Body of pancreas (tissue), 4 donors: ENCODE data around the gene TSEN2.

Experiments
- POLR2A ChIP-seq, 3 donors: fragments of 450-650 bp; IDR thresholded peaks; one replicate each; pipeline ENCODE4 v1.6.1; 2016; ENCODE audit warnings: antibody characterized with exemption in 3 of 3, mild to moderate bottlenecking in 2 of 3
- TF ChIP-seq, protein P1 (sequence below), 7 experiments: fragments of 450-650 bp in 4 of 7; fragments of 200-600 bp in 3 of 7; sonication (generic) in 3 of 7; IDR thresholded peaks; one replicate each; pipeline ENCODE4 v1.5.1; 2016 to 2019; ENCODE audit warnings: antibody characterized with exemption in 7 of 7

DNA sequence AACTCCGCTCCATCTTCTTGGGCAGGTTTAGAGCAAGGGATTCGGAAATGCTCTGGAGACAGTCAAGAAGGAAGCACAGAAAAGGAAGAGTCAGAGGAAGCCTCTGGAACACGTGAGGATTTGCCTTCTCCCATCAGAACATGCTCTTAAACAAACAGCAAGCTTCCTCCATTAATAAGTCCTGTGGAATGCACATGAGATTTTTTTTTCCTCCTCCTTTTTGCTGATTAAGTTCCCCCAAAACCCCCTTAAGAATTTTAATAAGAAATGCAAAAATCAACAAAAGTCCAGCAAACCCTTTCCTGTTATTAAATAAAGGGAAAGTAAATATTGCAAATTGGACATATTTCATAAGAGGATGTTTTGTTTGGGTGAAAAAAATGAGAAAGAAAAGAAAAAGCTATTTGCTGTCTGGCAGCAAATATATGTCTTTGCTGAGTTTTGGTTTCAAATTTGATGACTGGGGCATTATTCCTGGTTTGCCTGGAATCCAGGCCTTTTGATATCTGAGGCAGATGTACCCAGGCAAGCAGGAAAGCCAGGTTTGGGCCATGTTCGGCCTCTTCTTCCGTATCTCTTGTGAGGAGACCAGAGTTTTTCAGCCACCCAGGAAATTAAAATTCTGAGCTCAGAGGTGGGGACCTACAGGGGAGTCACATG, 7.9 kb upstream of the TSEN2 start:
- TF ChIP-seq, protein P1, sequence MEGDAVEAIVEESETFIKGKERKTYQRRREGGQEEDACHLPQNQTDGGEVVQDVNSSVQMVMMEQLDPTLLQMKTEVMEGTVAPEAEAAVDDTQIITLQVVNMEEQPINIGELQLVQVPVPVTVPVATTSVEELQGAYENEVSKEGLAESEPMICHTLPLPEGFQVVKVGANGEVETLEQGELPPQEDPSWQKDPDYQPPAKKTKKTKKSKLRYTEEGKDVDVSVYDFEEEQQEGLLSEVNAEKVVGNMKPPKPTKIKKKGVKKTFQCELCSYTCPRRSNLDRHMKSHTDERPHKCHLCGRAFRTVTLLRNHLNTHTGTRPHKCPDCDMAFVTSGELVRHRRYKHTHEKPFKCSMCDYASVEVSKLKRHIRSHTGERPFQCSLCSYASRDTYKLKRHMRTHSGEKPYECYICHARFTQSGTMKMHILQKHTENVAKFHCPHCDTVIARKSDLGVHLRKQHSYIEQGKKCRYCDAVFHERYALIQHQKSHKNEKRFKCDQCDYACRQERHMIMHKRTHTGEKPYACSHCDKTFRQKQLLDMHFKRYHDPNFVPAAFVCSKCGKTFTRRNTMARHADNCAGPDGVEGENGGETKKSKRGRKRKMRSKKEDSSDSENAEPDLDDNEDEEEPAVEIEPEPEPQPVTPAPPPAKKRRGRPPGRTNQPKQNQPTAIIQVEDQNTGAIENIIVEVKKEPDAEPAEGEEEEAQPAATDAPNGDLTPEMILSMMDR (IDR thresholded peaks at IDR 0.05): no peak
- no peak for TF ChIP-seq POLR2A (IDR thresholded peaks at IDR 0.05)
